K562 (cell line): ENCODE results near the gene SPECC1L. TPM values are rescaled to one million over a fixed set of nuclear protein-coding genes. Genes with fewer than 3 reads are reported as not detected.

Source experiments
- ATAC-seq: fragments of 200-7000 bp; cut with Tn5 transposase; 3 replicates; pipeline ENCODE4 v1.9.1; 2020; ENCODE audit warnings: moderate library complexity
- BruUV-seq: library from RNA; stranded (reverse); fragments of 400-500 nt; replicated peaks from 2 replicates; lab custom pipeline; 2021; lab: Mats Ljungman, UMichigan
- CTCF ChIA-PET: fragments of 300-600 bp; formaldehyde crosslinking; extraction: SDS; loops from one replicate; lab custom pipeline; 2021; ENCODE audit warnings: low intra/inter-chr PET ratio; lab: Yijun Ruan, JAX
- POLR2A ChIA-PET: fragments of 300-600, 350-650 bp; sonication (Branson Sonifier 250); formaldehyde crosslinking; extraction: SDS; loops from one replicate; lab custom pipeline; 2021; ENCODE audit warnings: antibody characterized with exemption, inconsistent platforms; lab: Yijun Ruan, JAX
- DNase-seq, 4 experiments: peaks; one replicate each; pipeline versions ENCODE4 v3.0.0 to v3.0.0-alpha.2; 2011 to 2018; ENCODE audit warnings: low spot score in 3 of 4, mixed read lengths in 3 of 4; ENCODE audit errors: extremely low read depth in 1 of 4
- FAIRE-seq: peaks from 2 replicates; lab custom pipeline; 2011; peaks lifted over from hg19 to GRCh38; lab: Jason Lieb, UNC
- H2AFZ ChIP-seq: 2 replicates; pipeline ENCODE4 v1.6.0; 2011; ENCODE audit warnings: low read depth, low read length, control low read depth, inconsistent platforms
- H3K27ac ChIP-seq: fragments of 200-600 bp; 3 replicates; pipeline ENCODE4 v1.8.0; 2011; ENCODE audit warnings: low read depth, mild to moderate bottlenecking, control low read depth, inconsistent platforms, low read length, moderate library complexity, mixed read lengths; ENCODE audit errors: extremely low read depth
- H3K27me3 ChIP-seq, 2 experiments: fragments of 300-600 bp in 1 of 2; 2 replicates in 1 of 2; 3 replicates in 1 of 2; pipeline versions ENCODE4 v1.6.0 to v1.8.0; 2011; ENCODE audit warnings: inconsistent platforms in 2 of 2, low read length in 2 of 2, mild to moderate bottlenecking in 1 of 2, mixed read lengths in 1 of 2, moderate library complexity in 1 of 2; ENCODE audit not compliant: control insufficient read depth in 2 of 2, insufficient read depth in 2 of 2
- H3K36me3 ChIP-seq: fragments of 300-600 bp; 3 replicates; pipeline ENCODE4 v1.8.0; 2011; ENCODE audit warnings: mild to moderate bottlenecking, low read length, inconsistent platforms; ENCODE audit not compliant: control insufficient read depth, insufficient read depth
- H3K4me1 ChIP-seq, 2 experiments: fragments of 200-600 bp in 1 of 2; replicated peaks in 1 of 2; 2 replicates in 1 of 2; 3 replicates in 1 of 2; pipeline versions ENCODE4 v1.5.1 to v1.8.0; 2011; ENCODE audit warnings: inconsistent platforms in 2 of 2, low read length in 2 of 2, mild to moderate bottlenecking in 1 of 2, mixed read lengths in 1 of 2, moderate library complexity in 1 of 2; ENCODE audit not compliant: control insufficient read depth in 2 of 2, insufficient read depth in 2 of 2
- H3K4me2 ChIP-seq: 2 replicates; pipeline ENCODE4 v1.6.1; 2011; ENCODE audit warnings: low read length, control low read depth, inconsistent platforms, mixed read lengths; ENCODE audit not compliant: insufficient read depth
- H3K4me3 ChIP-seq: fragments of 200-600 bp; sonication (generic), shearing (Covaris generic); 2 replicates; pipeline ENCODE4 v1.5.1; 2016; ENCODE audit warnings: control low read depth, inconsistent platforms
- H3K79me2 ChIP-seq: fragments of 200-600 bp; 3 replicates; pipeline ENCODE4 v1.8.0; 2011; ENCODE audit warnings: low read length, inconsistent platforms; ENCODE audit not compliant: control insufficient read depth, insufficient read depth
- H3K9ac ChIP-seq, 2 experiments: 2 replicates each; pipeline versions ENCODE4 v1.6.0 to v1.6.1; 2011; ENCODE audit warnings: low read depth in 2 of 2, low read length in 2 of 2, control low read depth in 1 of 2, inconsistent platforms in 1 of 2, mild to moderate bottlenecking in 1 of 2, mixed read lengths in 1 of 2; ENCODE audit not compliant: insufficient read depth in 1 of 2
- H3K9me1 ChIP-seq: one replicate; pipeline ENCODE4 v1.6.0; 2011; ENCODE audit warnings: inconsistent platforms, mild to moderate bottlenecking, low read length, moderate library complexity; ENCODE audit not compliant: control insufficient read depth, insufficient read depth
- H3K9me3 ChIP-seq: replicated peaks from 2 replicates; pipeline ENCODE4 v1.5.1; 2011; ENCODE audit warnings: low read depth, low read length, inconsistent platforms; ENCODE audit not compliant: control insufficient read depth, insufficient read depth
- H4K20me1 ChIP-seq: replicated peaks from 2 replicates; pipeline ENCODE4 v1.6.1; 2011; ENCODE audit warnings: low read length, inconsistent platforms, mixed read lengths; ENCODE audit not compliant: control insufficient read depth, insufficient read depth
- ADNP ChIP-seq: fragments of 200-800 bp; sonication (Bioruptor generic); IDR thresholded peaks from 2 replicates; pipeline ENCODE4 v1.6.1; 2016; ENCODE audit warnings: missing genetic modification characterization, missing compliant biosample characterization
- ARHGAP35 ChIP-seq: fragments of 450-650 bp; IDR thresholded peaks from 2 replicates; pipeline ENCODE4 v1.6.1; 2018; ENCODE audit not compliant: partially characterized antibody
- DPF2 ChIP-seq: fragments of 450-650 bp; IDR thresholded peaks from 2 replicates; pipeline ENCODE4 v1.6.1; 2016
- GABPA ChIP-seq: fragments of 200-800 bp; sonication (Bioruptor generic); conservative IDR thresholded peaks from 2 replicates; pipeline ENCODE4 v1.6.1; 2016; ENCODE audit warnings: low read depth, missing genetic modification characterization, missing compliant biosample characterization
- HMG20A ChIP-seq: fragments of 450-650 bp; formaldehyde crosslinking; conservative IDR thresholded peaks from 2 replicates; pipeline ENCODE4 v1.4.0; 2020; ENCODE audit warnings: mild to moderate bottlenecking, mixed read lengths
- HMGN3 ChIP-seq: IDR thresholded peaks from 2 replicates; pipeline ENCODE4 v1.6.1; 2011; ENCODE audit warnings: borderline replicate concordance, low read depth, mild to moderate bottlenecking, mixed read lengths, low read length; ENCODE audit not compliant: insufficient read length; ENCODE audit errors: extremely low read depth
- MXI1 ChIP-seq: IDR thresholded peaks from 2 replicates; pipeline ENCODE4 v1.6.1; 2011; ENCODE audit warnings: low read depth, mild to moderate bottlenecking, improper control_type of control experiment, low read length
- STAT5B ChIP-seq: fragments of 250-450 bp; sonication (Bioruptor Pico); IDR thresholded peaks from 2 replicates; pipeline ENCODE4 v1.8.0; 2021; ENCODE audit warnings: mild to moderate bottlenecking, inconsistent platforms
- TARDBP ChIP-seq: fragments of 450-650 bp; IDR thresholded peaks from 2 replicates; pipeline ENCODE4 v1.6.1; 2016
- TCF7 ChIP-seq: sonication (generic); IDR thresholded peaks from 2 replicates; pipeline ENCODE4 v1.6.1; 2016; ENCODE audit warnings: antibody characterized with exemption, borderline replicate concordance
- ZFP1 ChIP-seq: fragments of 450-650 bp; formaldehyde crosslinking; IDR thresholded peaks from 2 replicates; pipeline ENCODE4 v1.4.0; 2020; ENCODE audit warnings: mild to moderate bottlenecking, mixed read lengths
- ZNF589 ChIP-seq: fragments of 200-800 bp; sonication (Bioruptor generic); IDR thresholded peaks from 2 replicates; pipeline ENCODE4 v1.6.1; 2016; ENCODE audit warnings: low read depth, missing genetic modification characterization, missing compliant biosample characterization
- ZSCAN29 ChIP-seq: fragments of 450-650 bp; IDR thresholded peaks from 2 replicates; pipeline ENCODE4 v1.6.1; 2017
- WGBS: fragments of 100-300 bp; shearing (Covaris generic); methylation state at CpG from one replicate; pipeline ENCODE4 v1.1.6; 2016; ENCODE audit warnings: low coverage, mixed read lengths; ENCODE audit not compliant: insufficient coverage; ENCODE audit errors: missing lambda C conversion rate; 5-methylcytosine and 5-hydroxymethylcytosine counted together
- in situ Hi-C: fragments of 300-500 bp; cut with MboI; formaldehyde crosslinking; loops from 4 replicates; pipeline ENCODE4 v1.15.0; 2018; ENCODE audit warnings: inconsistent platforms, mixed read lengths
- intact Hi-C: fragments of 100-400 bp; cut with micrococcal nuclease; formaldehyde crosslinking; loops from 2 replicates; pipeline ENCODE4 v1.14.2; 2022
- polyA plus RNA-seq, 8 experiments: library from polyadenylated mRNA; depleted of rRNA in 4 of 8; stranded (reverse) in 5 of 8; unstranded in 3 of 8; fragments of >200 nt; fragmentation: Nextera tagmentation in 2 of 8; fragmentation: Illumina TruSeq in 1 of 8; extraction: Ambion mirVana in 2 of 8; extraction: Trizol in 1 of 8; gene quantifications; 2 replicates each; pipeline versions ENCODE4 v1.2.1 to v1.2.3, GENCODE V29; 2011 to 2014; ENCODE audit warnings: inconsistent platforms in 1 of 8, missing spikeins in 1 of 8
- total RNA-seq, 7 experiments: library from RNA; depleted of rRNA in 6 of 7; stranded (reverse); fragments of >200 nt in 6 of 7; fragmentation: Illumina TruSeq in 2 of 7; extraction: Trizol in 2 of 7; gene quantifications; 2 replicates each; pipeline versions ENCODE4 v1.2.1 to v1.2.3, GENCODE V29; 2011 to 2021; ENCODE audit warnings: low replicate concordance in 1 of 7
- TF ChIP-seq, protein P1 (sequence below): fragments of 250-450 bp; sonication (Bioruptor Pico); IDR thresholded peaks from 2 replicates; pipeline ENCODE4 v1.8.0; 2022; ENCODE audit warnings: inconsistent platforms
- TF ChIP-seq, protein P2 (sequence below): sonication (generic); formaldehyde crosslinking; IDR thresholded peaks from 2 replicates; pipeline ENCODE4 v1.8.1; 2022; ENCODE audit warnings: missing genetic modification reagents
- TF ChIP-seq, protein P3 (sequence below), 2 experiments: IDR thresholded peaks; 2 replicates each; pipeline ENCODE4 v1.6.1; 2012; ENCODE audit warnings: improper control_type of control experiment in 2 of 2, low read depth in 2 of 2, low read length in 2 of 2, borderline replicate concordance in 1 of 2
- TF ChIP-seq, protein P4 (sequence below): fragments of 250-450 bp; sonication (Bioruptor Pico); IDR thresholded peaks from 2 replicates; pipeline ENCODE4 v1.6.1; 2021; ENCODE audit warnings: mild to moderate bottlenecking

Gene SPECC1L
- total and polyA plus RNA-seq, 9 of the 15 experiments (the other 6 are each of a cell fraction or from before 2014, with no cell fraction given): 1.4 to 27.9 (median 14.5) TPM

DNA sequence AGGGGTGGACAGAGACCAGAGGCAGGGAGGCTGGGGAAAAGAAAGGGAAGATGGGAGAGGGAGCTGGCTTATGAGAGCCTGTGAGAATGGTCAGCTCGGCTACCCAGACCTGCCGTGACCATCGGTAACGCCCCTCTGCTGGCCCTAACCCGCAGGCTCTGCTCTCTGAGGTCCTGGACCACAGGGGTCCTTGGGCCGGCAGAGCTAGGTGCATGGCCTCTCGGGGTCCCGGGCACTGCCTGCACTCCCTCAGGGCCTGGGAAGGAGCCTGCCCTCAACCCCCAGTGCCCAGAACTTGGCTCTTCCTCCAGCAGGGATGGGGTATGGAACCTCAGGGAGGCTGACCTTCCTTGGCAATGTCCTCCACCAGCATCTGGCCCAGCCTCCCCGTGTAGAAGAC, 38.9 kb upstream of the SPECC1L start:
- intact Hi-C loops (no loop called here), in situ Hi-C loops (no loop called here)
- TF ChIP-seq, protein P1, sequence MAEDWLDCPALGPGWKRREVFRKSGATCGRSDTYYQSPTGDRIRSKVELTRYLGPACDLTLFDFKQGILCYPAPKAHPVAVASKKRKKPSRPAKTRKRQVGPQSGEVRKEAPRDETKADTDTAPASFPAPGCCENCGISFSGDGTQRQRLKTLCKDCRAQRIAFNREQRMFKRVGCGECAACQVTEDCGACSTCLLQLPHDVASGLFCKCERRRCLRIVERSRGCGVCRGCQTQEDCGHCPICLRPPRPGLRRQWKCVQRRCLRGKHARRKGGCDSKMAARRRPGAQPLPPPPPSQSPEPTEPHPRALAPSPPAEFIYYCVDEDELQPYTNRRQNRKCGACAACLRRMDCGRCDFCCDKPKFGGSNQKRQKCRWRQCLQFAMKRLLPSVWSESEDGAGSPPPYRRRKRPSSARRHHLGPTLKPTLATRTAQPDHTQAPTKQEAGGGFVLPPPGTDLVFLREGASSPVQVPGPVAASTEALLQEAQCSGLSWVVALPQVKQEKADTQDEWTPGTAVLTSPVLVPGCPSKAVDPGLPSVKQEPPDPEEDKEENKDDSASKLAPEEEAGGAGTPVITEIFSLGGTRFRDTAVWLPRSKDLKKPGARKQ: no peak
- TF ChIP-seq TCF7 (no peak), ARHGAP35 (no peak), MXI1 (no peak), HMGN3 (no peak), STAT5B (CRISPR knock-in tag) (no peak), HMG20A (CRISPR knock-in tag) (no peak), TARDBP (no peak), GABPA (no peak), ZNF589 (no peak), ZFP1 (CRISPR knock-in tag) (no peak), DPF2 (no peak), ADNP (tag) (no peak), ZSCAN29 (no peak)
- TF ChIP-seq, protein P2, sequence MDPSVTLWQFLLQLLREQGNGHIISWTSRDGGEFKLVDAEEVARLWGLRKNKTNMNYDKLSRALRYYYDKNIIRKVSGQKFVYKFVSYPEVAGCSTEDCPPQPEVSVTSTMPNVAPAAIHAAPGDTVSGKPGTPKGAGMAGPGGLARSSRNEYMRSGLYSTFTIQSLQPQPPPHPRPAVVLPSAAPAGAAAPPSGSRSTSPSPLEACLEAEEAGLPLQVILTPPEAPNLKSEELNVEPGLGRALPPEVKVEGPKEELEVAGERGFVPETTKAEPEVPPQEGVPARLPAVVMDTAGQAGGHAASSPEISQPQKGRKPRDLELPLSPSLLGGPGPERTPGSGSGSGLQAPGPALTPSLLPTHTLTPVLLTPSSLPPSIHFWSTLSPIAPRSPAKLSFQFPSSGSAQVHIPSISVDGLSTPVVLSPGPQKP (CRISPR knock-in tag): no peak
- TF ChIP-seq, protein P3, sequence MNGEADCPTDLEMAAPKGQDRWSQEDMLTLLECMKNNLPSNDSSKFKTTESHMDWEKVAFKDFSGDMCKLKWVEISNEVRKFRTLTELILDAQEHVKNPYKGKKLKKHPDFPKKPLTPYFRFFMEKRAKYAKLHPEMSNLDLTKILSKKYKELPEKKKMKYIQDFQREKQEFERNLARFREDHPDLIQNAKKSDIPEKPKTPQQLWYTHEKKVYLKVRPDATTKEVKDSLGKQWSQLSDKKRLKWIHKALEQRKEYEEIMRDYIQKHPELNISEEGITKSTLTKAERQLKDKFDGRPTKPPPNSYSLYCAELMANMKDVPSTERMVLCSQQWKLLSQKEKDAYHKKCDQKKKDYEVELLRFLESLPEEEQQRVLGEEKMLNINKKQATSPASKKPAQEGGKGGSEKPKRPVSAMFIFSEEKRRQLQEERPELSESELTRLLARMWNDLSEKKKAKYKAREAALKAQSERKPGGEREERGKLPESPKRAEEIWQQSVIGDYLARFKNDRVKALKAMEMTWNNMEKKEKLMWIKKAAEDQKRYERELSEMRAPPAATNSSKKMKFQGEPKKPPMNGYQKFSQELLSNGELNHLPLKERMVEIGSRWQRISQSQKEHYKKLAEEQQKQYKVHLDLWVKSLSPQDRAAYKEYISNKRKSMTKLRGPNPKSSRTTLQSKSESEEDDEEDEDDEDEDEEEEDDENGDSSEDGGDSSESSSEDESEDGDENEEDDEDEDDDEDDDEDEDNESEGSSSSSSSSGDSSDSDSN (IDR thresholded peaks at IDR 0.05; ENCODE audit: borderline replicate concordance in 1 of 2, low read depth in 2 of 2, low read length in 2 of 2): no peak
- TF ChIP-seq, protein P4, sequence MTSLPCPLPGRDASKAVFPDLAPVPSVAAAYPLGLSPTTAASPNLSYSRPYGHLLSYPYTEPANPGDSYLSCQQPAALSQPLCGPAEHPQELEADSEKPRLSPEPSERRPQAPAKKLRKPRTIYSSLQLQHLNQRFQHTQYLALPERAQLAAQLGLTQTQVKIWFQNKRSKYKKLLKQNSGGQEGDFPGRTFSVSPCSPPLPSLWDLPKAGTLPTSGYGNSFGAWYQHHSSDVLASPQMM (CRISPR knock-in tag): no peak
- no peaks in the 10 kb centered on the region for H3K79me2 ChIP-seq
- no peaks in the 10 kb centered on the region for H3K9me1 ChIP-seq
- no peak for DNase-seq
- no peaks in the 10 kb centered on the region for H3K27me3 ChIP-seq
- no peaks in the 10 kb centered on the region for H3K36me3 ChIP-seq
- no peak for ATAC-seq
- 40% methylated on average over 8 of the region's 9 CpGs for WGBS
- POLR2A ChIA-PET: no interaction called here
- H2AFZ ChIP-seq: no peak overlapping the region
- no peaks in the 10 kb centered on the region for H4K20me1 ChIP-seq
- H3K4me1 ChIP-seq: peaks cover 0 to 5% of the 10 kb centered on the region in 2 experiments; a peak in 2 of 5 replicates
- no peak overlapping the region for H3K27ac ChIP-seq
- BruUV-seq: no TSS peak
- CTCF ChIA-PET: no interaction called here
- H3K4me2 ChIP-seq: no peak overlapping the region
- H3K9ac ChIP-seq: no peak overlapping the region
- no peak for FAIRE-seq
- H3K4me3 ChIP-seq: no peak overlapping the region
- H3K9me3 ChIP-seq: no peaks in the 10 kb centered on the region
